HL-60 (cell line): Measurements from ENCODE around the gene ZNF652.

Experiments
- DNase-seq, 2 experiments: peaks; one replicate each; pipeline ENCODE4 v3.0.0-alpha.2; 2010 to 2020; ENCODE audit warnings: low read depth in 1 of 2, low spot score in 1 of 2
- H3K27ac ChIP-seq: fragments of 250-450 bp; sonication (Bioruptor Pico); replicated peaks from 2 replicates; pipeline ENCODE4 v1.5.1; 2020; ENCODE audit warnings: mild to moderate bottlenecking, moderate library complexity
- H3K27me3 ChIP-seq: fragments of 250-450 bp; sonication (Bioruptor Pico); 2 replicates; pipeline ENCODE4 v1.5.1; 2021; ENCODE audit warnings: mild to moderate bottlenecking, moderate library complexity; ENCODE audit not compliant: insufficient read depth, poor library complexity, severe bottlenecking
- H3K4me3 ChIP-seq: replicated peaks from 2 replicates; pipeline ENCODE4 v1.5.1; 2011; ENCODE audit warnings: mild to moderate bottlenecking, control low read depth, low read length; ENCODE audit not compliant: insufficient read depth
- GABPA ChIP-seq: IDR thresholded peaks from 2 replicates; pipeline ENCODE4 v1.6.1; 2012; ENCODE audit warnings: low read depth
- POLR2AphosphoS5 ChIP-seq: IDR thresholded peaks from 2 replicates; pipeline ENCODE4 v1.6.1; 2012; ENCODE audit warnings: low read depth
- SPI1 ChIP-seq: IDR thresholded peaks from 2 replicates; pipeline ENCODE4 v1.6.1; 2012; ENCODE audit warnings: low read depth, mild to moderate bottlenecking, borderline replicate concordance
- TF ChIP-seq, protein P1 (sequence below): IDR thresholded peaks from one replicate; pipeline ENCODE4 v1.5.1; 2011; ENCODE audit warnings: low read length, control low read depth, inconsistent platforms; ENCODE audit not compliant: insufficient read depth
- TF ChIP-seq, protein P2 (sequence below): IDR thresholded peaks from 2 replicates; pipeline ENCODE4 v1.6.1; 2012; ENCODE audit warnings: low read depth; ENCODE audit not compliant: insufficient replicate concordance

Gene ZNF652

DNA sequence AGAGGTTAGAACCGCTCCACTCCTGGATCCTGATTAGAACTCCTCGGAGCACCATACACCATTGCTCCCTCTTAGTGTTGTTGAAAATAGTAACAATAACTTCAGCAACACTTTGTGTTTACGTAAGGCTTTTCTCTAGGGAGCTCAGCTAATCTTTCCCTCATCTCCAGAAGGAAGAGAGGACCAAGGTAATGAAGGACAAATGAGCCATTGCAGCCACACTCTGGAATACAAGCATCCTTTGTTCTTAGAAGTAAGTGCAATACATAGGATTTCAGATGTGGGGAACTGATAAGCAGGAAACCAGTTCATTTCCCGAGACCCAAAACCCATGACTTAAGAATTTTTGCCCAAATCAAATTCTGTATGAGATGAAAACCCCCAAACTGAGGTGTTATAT lies 22.9 kb upstream of the ZNF652 start:
- no peak for TF ChIP-seq GABPA
- TF ChIP-seq, protein P1, sequence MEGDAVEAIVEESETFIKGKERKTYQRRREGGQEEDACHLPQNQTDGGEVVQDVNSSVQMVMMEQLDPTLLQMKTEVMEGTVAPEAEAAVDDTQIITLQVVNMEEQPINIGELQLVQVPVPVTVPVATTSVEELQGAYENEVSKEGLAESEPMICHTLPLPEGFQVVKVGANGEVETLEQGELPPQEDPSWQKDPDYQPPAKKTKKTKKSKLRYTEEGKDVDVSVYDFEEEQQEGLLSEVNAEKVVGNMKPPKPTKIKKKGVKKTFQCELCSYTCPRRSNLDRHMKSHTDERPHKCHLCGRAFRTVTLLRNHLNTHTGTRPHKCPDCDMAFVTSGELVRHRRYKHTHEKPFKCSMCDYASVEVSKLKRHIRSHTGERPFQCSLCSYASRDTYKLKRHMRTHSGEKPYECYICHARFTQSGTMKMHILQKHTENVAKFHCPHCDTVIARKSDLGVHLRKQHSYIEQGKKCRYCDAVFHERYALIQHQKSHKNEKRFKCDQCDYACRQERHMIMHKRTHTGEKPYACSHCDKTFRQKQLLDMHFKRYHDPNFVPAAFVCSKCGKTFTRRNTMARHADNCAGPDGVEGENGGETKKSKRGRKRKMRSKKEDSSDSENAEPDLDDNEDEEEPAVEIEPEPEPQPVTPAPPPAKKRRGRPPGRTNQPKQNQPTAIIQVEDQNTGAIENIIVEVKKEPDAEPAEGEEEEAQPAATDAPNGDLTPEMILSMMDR = no peak
- no peak for TF ChIP-seq SPI1
- TF ChIP-seq, protein P2, sequence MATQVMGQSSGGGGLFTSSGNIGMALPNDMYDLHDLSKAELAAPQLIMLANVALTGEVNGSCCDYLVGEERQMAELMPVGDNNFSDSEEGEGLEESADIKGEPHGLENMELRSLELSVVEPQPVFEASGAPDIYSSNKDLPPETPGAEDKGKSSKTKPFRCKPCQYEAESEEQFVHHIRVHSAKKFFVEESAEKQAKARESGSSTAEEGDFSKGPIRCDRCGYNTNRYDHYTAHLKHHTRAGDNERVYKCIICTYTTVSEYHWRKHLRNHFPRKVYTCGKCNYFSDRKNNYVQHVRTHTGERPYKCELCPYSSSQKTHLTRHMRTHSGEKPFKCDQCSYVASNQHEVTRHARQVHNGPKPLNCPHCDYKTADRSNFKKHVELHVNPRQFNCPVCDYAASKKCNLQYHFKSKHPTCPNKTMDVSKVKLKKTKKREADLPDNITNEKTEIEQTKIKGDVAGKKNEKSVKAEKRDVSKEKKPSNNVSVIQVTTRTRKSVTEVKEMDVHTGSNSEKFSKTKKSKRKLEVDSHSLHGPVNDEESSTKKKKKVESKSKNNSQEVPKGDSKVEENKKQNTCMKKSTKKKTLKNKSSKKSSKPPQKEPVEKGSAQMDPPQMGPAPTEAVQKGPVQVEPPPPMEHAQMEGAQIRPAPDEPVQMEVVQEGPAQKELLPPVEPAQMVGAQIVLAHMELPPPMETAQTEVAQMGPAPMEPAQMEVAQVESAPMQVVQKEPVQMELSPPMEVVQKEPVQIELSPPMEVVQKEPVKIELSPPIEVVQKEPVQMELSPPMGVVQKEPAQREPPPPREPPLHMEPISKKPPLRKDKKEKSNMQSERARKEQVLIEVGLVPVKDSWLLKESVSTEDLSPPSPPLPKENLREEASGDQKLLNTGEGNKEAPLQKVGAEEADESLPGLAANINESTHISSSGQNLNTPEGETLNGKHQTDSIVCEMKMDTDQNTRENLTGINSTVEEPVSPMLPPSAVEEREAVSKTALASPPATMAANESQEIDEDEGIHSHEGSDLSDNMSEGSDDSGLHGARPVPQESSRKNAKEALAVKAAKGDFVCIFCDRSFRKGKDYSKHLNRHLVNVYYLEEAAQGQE = no peak
- TF ChIP-seq POLR2AphosphoS5 = no peak
- no peak overlapping the region for H3K4me3 ChIP-seq
- no peaks in the 10 kb centered on the region for H3K27me3 ChIP-seq
- no peak for DNase-seq
- H3K27ac ChIP-seq = no peak overlapping the region

DNA sequence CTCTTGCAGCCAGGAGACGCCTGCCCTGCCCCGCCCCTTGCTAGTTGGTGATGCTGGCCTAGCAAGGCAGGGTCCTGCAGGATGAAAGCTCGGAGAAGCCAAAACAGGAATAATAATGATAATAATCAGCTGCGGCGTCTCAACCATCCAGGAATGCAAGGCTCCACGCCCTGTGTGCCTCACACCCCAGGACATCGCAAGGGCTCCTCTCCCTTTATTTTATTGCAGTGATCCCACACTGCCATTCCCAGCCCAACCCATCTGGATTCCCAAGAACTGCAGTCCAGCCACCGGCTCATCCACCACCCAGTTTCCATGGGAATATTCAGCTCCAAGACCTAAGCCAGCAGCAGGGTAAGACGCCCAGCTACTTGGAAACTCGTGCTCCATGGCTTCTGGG lies 21.0 kb upstream of the ZNF652 start:
- no peaks in the 10 kb centered on the region for H3K27me3 ChIP-seq
- TF ChIP-seq, protein P1 = no peak
- no peak for TF ChIP-seq SPI1
- TF ChIP-seq POLR2AphosphoS5 = no peak
- TF ChIP-seq GABPA = no peak
- TF ChIP-seq, protein P2 = no peak
- no peak overlapping the region for H3K4me3 ChIP-seq
- DNase-seq = no peak
- H3K27ac ChIP-seq = no peak overlapping the region

DNA sequence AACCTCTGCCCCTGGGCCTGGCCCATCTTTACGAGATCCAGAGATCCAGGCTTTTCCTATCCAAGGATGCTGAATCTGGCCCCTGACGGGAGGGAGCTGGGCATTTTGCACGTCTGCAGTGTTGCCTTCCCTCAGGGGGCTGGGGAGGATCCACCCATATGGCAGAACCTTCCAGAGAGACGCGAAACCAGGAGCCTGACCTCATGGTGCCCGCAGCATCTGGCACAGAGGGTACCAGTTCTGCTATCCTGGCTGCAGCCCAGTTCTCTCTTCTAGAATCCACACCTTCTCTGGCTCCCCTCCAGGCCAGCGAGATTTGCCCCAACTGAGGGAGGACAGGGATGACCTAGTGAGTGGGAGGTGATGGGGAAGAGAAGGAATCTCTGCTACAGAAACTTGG lies 20.5 kb upstream of the ZNF652 start:
- TF ChIP-seq, protein P2 = no peak
- TF ChIP-seq, protein P1 = no peak
- TF ChIP-seq GABPA = no peak
- no peak for TF ChIP-seq POLR2AphosphoS5
- TF ChIP-seq SPI1 = no peak
- DNase-seq = no peak
- Histone ChIP-seq H3K4me3 (no peak overlapping the region), H3K27me3 (no peaks in the 10 kb centered on the region), H3K27ac (no peak overlapping the region)
